Measurements from ENCODE around the gene MRPL49. TPM values are rescaled to one million over a fixed set of nuclear protein-coding genes. Genes with fewer than 3 reads are reported as not detected.
"Not testable (repeated sequence)": the region's sequence is repeated elsewhere in the genome, so short reads cannot be mapped to it uniquely, and the experiment has no call there.

Gene MRPL49
- total RNA-seq, 1 donor from 2014 or later: 53.7 TPM

GRCh38 chr11:65166893-65167292 lies 44.8 kb downstream of the MRPL49 start:
- Histone ChIP-seq H3K4me1 (no peaks in the 10 kb centered on the region), H3K27me3 (no peaks in the 10 kb centered on the region), H3K27ac (no peak overlapping the region), H3K36me3 (no peaks in the 10 kb centered on the region), H3K4me3 (no peak overlapping the region), H3K9me3 (no peaks in the 10 kb centered on the region)
- DNase-seq (no peak), ATAC-seq (no peak)
- no peak for TF ChIP-seq CTCF (IDR thresholded peaks at IDR 0.05)
- intact Hi-C loops (cut with DNase I): no loop called here

- intact Hi-C loops (cut with DNase I): no loop called here
- Histone ChIP-seq H3K9me3 (no peaks in the 10 kb centered on the region), H3K27me3 (no peaks in the 10 kb centered on the region), H3K36me3 (no peaks in the 10 kb centered on the region), H3K4me3 (no peak overlapping the region), H3K27ac (no peak overlapping the region), H3K4me1 (no peaks in the 10 kb centered on the region)
- ATAC-seq: no peak
- no peak for DNase-seq
- TF ChIP-seq CTCF (IDR thresholded peaks at IDR 0.05): no peak
Observed at GRCh38 chr11:65167656-65168055, 45.5 kb downstream of the MRPL49 start.

GRCh38 chr11:65169164-65169641 lies 47.1 kb downstream of the MRPL49 start:
- intact Hi-C loops (cut with DNase I): no loop called here
- DNase-seq: no peak
- Histone ChIP-seq H3K9me3 (no peaks in the 10 kb centered on the region), H3K4me1 (no peaks in the 10 kb centered on the region), H3K27ac (no peak overlapping the region), H3K36me3 (no peaks in the 10 kb centered on the region), H3K4me3 (no peak overlapping the region), H3K27me3 (no peaks in the 10 kb centered on the region)
- ATAC-seq: peak; percentile 17
- no peak for TF ChIP-seq CTCF (IDR thresholded peaks at IDR 0.05)

GRCh38 chr11:65170058-65170534 lies 48.0 kb downstream of the MRPL49 start, which contains the start of gene SPDYC:
Gene SPDYC (plus strand): TSS chr11:65170233. CDS start chr11:65171358, 1,125 bp downstream.
- H3K27ac ChIP-seq: no peak within 1 kb of the TSS

GRCh38 chr11:65172600-65172999 lies 50.5 kb downstream of the MRPL49 start:
- ATAC-seq (no peak), DNase-seq (no peak)
- H3K9me3 ChIP-seq: no peaks in the 10 kb centered on the region
- H3K4me1 ChIP-seq: no peaks in the 10 kb centered on the region
- no peak overlapping the region for H3K4me3 ChIP-seq
- H3K36me3 ChIP-seq: no peaks in the 10 kb centered on the region
- no peak overlapping the region for H3K27ac ChIP-seq
- no peak for TF ChIP-seq CTCF (IDR thresholded peaks at IDR 0.05)
- H3K27me3 ChIP-seq: no peaks in the 10 kb centered on the region
- intact Hi-C loops (cut with DNase I): no loop called here

More at GRCh38 chr11:65170058-65170534, 48.0 kb downstream of the MRPL49 start, which contains the start of gene SPDYC:
- Histone ChIP-seq H3K4me1 (no peaks in the 10 kb centered on the region), H3K9me3 (no peaks in the 10 kb centered on the region), H3K27me3 (no peaks in the 10 kb centered on the region), H3K36me3 (no peaks in the 10 kb centered on the region), H3K4me3 (no peak within 1 kb of the TSS)
- no peak for DNase-seq
- no peak for TF ChIP-seq CTCF (IDR thresholded peaks at IDR 0.05)
- peak; percentile 15 for ATAC-seq
- intact Hi-C loops (cut with DNase I): no loop called here

DNA sequence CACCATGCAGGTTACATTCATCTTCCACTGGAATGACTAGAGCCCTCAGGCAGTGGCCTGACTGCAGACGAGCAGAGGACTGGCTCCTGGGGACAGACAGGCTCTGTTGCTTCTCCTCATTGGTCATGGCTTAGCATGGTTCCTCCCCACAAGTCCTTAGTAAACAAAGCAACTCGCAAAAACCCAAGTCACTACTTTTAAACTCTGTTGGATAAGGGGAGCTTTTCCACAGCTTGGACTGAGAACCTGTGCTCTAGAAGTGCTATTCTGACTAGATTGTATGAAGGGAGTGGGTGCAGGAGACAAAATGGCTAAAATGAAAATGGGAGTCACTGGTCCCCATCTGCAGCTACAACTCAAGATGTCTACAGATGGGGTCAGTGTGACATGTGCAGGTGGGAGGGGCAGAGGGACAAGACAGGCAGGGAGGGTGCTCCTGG lies 52.5 kb downstream of the MRPL49 start:
- H3K36me3 ChIP-seq; H3K27me3 ChIP-seq; DNase-seq; H3K27ac ChIP-seq; ATAC-seq; H3K4me3 ChIP-seq; intact Hi-C loops (cut with DNase I); H3K9me3 ChIP-seq; H3K4me1 ChIP-seq: not testable (repeated sequence)

Small RNAs within 50 kb of the gene (microRNA-seq; reads per million reads assigned to microRNA genes)
- gene MIR6751 (ENCODE audit: borderline microRNAs expressed): 0.50 reads per million

Other genes starting within 250 kb of the MRPL49 start
- 94.6 TPM for gene EHD1, start 243.7 kb upstream of the MRPL49 start, total RNA-seq
- gene ATG2A, start 205.1 kb upstream of the MRPL49 start, total RNA-seq: 23.2 TPM
- 29.4 TPM for gene PPP2R5B, start 197.6 kb upstream of the MRPL49 start, total RNA-seq
- not detected for gene GPHA2, start 186.4 kb upstream of the MRPL49 start, total RNA-seq
- not detected for gene MAJIN, start 150.2 kb upstream of the MRPL49 start, total RNA-seq
- gene BATF2, start 125.3 kb upstream of the MRPL49 start, total RNA-seq: 7.5 TPM
- gene ARL2, start 108.2 kb upstream of the MRPL49 start, total RNA-seq: 84.4 TPM
- 27.1 TPM for gene SNX15, start 94.9 kb upstream of the MRPL49 start, total RNA-seq
- 10.2 TPM for gene SAC3D1, start 81.1 kb upstream of the MRPL49 start, total RNA-seq
- 10.0 TPM for gene NAALADL1, start 63.8 kb upstream of the MRPL49 start, total RNA-seq
- 1.7 TPM for gene CDCA5, start 38.3 kb upstream of the MRPL49 start, total RNA-seq
- gene ZFPL1, start 38.1 kb upstream of the MRPL49 start, total RNA-seq: 32.1 TPM
- gene VPS51, start 26.1 kb upstream of the MRPL49 start, total RNA-seq: 101 TPM
- 39.0 TPM for gene TM7SF2, start 10.4 kb upstream of the MRPL49 start, total RNA-seq
- gene ZNHIT2, start 4.6 kb upstream of the MRPL49 start, total RNA-seq: 7.5 TPM
- gene FAU, start 187 bp upstream of the MRPL49 start, total RNA-seq: 754 TPM
- gene SYVN1, start 12.2 kb downstream of the MRPL49 start, total RNA-seq: 69.0 TPM
- not detected for gene SPDYC, start 47.9 kb downstream of the MRPL49 start, total RNA-seq
- 179 TPM for gene CAPN1, start 59.6 kb downstream of the MRPL49 start, total RNA-seq
- 9.5 TPM for gene POLA2, start 139.6 kb downstream of the MRPL49 start, total RNA-seq
- 27.5 TPM for gene CDC42EP2, start 192.5 kb downstream of the MRPL49 start, total RNA-seq
- gene DPF2, start 211.5 kb downstream of the MRPL49 start, total RNA-seq: 53.7 TPM
- gene TIGD3, start 232.4 kb downstream of the MRPL49 start, total RNA-seq: 0.43 TPM